Measurements from ENCODE around the gene MYADML2.
"Not testable (repeated sequence)": the region's sequence is repeated elsewhere in the genome, so short reads cannot be mapped to it uniquely, and the experiment has no call there.

The MYADML2 gene

DNA sequence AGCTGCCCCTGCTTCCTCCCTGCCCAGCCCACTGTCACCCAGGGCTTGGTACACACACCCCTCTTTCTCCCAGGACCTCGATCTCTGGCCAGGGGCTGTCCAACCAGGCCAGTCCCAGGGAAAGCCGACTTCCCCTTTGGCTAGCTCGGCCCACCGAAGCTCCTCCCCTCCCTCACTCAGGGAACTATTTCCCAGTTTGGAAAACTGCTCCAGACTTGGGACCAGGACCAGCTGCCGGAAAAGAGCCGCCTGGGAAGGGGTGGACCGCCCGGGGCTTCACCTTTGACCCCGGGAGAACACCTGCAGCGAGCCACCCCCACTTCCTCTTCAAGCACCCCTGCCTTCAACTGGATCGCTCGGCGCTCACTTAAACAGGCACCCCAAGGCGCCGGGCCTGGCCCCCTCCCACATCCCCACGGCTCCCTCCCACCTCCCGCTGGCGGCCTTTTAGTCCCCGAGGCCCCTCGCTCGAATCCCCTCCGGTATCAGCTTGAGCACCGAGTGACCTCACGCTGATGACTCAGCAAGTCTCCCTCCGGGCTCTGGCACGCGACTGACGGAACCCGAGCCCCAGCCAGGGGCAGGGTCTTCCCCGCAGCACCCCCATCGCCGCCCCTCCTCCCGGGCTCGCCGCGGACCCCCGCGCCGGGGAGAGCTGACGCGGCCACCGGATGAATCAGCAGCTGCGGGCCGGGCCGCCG lies 20.4 kb downstream of the MYADML2 start:
- peak in 1 of 2 donors; percentile 29 for DNase-seq (ENCODE audit: low read depth in 2 of 2, low spot score in 1 of 2)

DNA sequence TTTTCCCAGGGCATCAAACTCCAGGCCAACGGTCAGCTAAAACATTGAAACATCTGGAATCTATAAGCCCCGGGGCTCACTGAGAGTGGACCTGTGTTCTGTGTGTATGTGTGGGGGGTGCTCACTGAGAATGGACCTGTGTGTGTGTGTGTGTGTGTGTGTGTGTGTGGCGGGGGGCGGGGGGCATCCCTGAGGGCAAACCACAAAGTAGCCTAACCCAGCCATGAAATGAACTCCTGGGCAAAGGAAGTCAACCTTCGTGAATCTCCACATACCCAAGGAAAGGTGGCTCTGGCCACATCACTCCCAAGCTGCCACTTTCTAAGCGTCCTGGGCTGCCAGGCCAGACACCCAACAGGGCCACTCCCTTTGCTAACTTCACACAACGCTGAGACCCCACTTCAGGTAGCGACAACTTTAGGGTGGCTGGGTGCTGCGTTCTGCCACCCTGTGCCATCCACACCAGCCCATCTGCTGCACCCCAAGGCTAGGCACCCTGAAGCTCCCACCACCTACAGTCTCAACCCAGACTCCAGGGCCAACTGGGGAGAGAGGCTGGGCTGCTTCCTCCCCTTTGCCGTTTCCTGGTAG lies 21.1 kb downstream of the MYADML2 start:
- DNase-seq (ENCODE audit: low read depth in 2 of 2, low spot score in 1 of 2), result no peak

DNA sequence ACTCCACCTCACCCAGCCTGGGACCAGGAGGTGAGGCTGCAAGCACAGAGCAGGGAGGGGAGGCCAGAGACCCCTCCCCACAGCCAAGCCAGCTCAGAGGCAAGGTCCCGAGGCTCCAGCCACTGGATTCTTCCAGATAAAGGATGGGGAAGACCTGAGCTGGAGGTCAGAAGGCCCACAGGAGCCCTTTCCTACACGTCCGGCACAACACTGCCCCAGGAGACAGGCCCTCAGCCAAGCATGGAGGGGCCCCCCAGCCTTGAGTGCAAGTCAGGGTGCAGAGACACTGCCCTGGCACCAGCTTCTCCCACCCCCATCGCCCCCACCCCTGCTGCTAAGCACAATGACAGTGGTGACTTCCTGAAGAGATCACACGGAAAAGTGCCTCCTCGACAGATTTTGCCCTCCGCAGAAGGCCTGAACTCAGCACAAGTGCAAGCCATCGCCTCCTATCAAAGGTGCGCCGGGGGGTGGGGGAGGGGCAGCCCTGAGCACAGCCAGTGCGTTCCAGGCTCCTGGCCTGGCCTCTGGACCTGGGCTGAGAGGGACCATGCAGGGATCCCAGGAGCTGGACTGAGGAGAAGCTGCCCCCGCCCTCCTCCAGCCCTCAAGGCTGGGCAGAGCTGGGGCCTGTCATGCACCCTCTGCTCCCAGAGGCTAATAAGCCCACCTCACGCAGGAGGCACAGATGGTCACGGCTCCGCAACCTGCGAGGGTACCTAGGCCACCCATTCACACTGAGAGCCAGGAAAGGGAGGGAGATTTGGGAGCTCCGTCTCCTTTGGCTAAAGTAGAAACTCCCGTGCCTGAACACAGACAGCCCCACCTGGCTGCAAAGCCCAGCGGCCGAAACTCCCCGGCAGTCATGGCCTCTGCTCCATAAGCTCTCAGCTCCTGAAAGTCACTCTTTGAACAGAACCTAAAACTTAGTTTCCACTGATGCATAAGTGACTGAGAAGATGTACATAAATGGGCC lies 22.2 kb downstream of the MYADML2 start:
- no peak for DNase-seq (ENCODE audit: low read depth in 2 of 2, low spot score in 1 of 2)

DNA sequence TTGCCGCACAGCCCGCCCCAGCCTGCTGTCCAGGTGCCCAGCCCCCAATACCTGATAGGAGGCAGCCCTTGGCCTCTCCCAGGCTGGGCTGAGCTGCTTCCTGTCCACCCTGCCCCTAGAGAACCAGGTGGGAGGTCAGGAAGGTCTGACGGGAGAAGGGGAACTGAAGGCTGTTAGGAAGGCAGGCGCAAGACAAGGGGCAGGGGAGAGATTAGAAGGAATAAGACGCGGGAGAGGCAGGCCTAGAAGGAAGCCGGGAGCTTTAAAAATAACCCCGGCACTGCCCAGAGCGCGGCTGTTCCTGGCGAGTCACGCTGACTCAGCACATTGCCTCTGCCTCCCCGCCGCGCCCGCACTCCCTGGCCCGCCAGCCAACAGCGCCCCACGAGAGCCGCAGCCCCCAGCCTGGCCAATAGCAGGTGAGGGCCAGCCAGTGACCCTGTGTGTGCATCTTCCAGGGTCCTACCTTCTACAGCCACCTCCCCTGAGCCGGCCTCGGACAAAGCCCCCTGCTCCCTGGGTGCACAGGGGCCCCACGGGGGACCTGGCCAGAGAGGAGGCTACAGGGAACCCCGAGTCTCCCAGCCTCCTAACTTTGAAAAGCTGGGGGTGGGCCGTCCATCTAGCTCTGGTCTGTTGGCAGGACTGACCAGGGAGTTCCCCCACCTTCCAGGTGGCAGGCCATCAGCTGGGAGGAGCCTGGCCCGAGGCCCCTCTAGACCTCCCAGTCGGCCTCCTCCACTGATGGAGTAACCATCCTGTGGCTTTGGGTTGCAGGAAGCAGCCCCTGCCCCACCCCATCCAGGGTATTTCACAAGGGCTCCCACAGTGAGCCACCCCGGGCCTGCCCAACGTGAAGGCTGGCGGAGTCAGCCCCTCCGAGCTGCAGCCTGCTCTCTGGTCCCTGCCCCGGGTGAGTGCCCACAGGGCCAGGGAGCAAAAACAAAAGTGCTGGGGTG lies 23.5 kb downstream of the MYADML2 start:
- DNase-seq (ENCODE audit: low read depth in 2 of 2, low spot score in 1 of 2), result no peak

DNA sequence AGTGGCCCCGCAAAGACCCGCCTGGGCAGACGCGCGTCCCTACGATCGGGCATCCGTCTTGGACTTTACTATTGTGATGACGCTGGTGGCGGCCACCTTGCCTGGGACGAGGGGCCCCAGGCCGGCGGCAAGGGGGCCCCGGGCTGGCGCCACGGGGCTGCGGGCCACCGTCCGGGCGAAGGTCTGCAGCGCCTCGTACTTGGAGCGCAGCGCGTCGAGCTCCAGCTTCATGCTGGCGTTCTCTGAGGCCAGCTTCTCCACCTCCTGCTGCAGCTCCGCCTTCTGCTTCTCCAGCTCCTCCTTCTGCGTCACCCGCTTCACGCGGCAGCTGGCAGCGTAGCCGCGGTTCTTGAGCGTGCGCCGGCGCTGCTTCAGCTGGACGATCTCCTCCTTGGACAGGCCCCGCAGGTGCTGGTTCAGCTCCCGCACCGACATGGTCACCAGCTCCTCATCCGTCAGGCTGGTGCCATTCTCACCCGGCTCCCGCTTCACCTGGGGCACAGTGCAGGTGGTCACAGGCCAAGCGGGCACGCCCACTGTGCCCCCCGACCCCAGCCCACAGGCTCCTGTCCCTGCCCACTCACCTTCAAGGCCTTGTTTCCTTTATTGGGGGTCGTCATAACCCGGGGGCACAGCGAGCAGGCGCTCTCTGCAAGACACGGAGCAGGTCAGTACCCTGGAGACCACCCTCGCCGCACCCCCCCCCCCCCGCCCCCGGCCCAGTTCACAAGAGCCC lies 24.3 kb downstream of the MYADML2 start:
- no peak for DNase-seq (ENCODE audit: low read depth in 2 of 2, low spot score in 1 of 2)

DNA sequence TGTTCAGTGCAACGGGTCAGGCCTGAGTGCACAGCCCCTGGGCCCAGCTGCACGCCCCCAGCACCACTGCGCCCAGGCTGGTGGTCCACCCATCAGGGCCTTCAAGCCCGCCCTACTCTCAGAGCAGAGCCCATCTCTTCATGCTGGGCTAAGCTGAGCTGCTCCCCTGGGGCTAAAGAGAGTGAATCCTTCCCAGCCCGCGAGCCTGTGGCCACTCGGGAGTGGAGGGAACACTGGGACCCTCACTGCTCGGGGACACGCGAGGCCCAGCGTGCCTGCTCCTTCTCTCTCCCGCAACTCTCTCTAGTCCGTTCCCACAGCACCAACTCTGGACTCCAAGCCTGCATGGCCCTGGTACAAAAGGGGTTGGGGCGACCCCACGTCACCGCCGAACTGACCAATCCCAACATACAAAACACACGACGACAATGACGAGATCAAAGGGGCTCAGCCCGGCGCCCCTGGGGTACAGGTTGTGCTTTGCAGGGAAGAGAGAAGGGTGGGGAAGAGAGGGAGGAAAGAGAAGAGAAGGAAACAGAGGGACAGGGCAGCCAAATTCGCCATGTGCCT lies 25.0 kb downstream of the MYADML2 start:
- no peak for DNase-seq (ENCODE audit: low read depth in 2 of 2, low spot score in 1 of 2)

DNA sequence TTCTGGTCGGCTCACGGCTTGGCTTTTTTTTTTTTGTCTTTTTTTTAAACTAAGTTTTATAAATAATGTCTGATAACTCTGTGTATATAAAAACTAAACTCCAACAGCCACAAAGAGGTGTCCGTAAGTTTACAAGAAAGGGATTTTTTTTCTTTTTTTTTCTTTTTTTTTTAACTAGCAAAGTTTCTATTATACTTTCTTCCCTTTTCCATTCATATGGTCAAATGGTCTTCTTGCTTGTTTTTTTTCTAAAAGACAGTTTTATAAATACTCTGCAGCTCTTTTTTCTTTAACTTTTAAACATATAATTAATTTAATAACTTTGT lies 25.5 kb downstream of the MYADML2 start:
- DNase-seq (ENCODE audit: low read depth in 2 of 2, low spot score in 1 of 2), result no peak

DNA sequence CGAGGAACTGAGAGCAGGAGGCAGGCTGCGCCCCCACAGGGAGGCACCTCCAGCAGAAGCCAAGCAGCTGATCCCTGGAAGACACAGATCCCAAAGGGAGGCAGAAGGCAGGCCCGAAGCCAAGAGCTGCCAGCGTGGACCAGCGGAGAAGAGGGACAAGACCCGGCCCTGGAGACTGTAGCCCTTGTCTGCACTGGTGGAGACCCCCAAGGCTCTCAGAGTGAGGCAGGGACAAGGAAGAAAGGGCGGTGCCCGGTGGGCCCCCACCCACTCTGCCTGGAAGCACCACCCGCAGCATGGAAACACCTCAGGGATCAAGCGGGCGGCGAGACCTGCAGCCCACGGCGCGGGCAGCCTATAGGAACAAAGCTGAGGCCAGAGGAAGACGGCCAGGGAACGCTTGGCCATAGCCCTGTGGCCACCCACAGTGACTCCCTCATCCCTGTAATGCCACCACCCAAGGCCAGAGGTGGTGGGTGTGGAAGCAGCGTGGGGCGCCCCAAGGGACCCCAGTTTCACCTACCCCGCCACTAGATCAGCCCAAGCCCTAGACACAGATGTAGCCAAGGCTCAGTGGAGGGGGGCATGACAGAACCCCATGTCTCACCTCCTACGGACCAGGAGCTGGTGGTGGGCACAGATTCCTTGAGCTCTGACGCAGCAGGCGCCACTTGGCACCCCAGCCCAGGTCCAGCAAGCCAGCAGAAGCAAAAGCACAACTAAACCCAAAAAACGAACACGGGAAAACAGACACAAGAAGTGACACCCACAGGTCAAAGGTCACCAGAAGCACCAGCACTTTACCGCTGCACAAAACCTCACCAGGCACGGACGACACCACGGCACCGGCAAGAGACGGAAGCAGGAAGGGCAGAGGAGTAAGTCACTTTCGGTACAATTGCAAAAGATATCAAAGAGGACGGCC lies 26.2 kb downstream of the MYADML2 start:
- DNase-seq (ENCODE audit: low read depth in 2 of 2, low spot score in 1 of 2), result no peak

DNA sequence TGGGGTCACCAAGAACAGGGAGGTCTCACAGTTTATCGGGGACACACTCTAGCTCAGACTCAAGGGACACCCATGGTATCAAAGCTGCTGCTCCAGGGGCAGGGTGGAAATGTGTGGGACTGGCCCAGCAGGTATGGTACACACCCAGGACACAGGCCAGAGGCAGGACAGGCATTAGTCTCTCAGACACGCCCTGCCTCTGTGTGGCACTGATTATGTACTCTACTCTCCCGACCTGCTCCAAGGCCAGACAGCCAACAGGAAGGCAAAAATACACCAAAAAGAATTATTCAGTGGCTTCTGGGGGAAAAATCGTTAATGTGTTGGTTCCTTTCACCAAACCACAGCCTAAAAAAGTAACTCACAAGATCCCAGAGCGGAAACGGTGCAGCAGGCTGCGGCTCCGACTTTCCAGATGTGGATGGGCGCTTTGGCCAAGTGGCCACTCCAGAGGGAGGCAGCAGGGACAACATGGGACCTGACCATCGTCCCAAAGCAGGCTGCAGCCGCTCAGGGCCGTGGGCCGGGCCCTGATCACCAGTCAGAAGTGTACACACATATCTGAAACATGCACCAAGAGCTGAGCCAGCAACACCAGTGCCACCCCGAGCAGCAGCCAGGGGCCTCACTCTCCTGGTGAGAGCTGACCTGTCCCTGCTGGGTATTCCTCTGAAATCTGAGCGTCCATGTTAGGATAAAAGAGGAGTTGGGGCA lies 28.0 kb downstream of the MYADML2 start:
- no peak for DNase-seq (ENCODE audit: low read depth in 2 of 2, low spot score in 1 of 2)

GRCh38 chr17:81918333-81918669 lies 28.7 kb downstream of the MYADML2 start:
- not testable (repeated sequence) for DNase-seq (ENCODE audit: low read depth in 2 of 2, low spot score in 1 of 2)

DNA sequence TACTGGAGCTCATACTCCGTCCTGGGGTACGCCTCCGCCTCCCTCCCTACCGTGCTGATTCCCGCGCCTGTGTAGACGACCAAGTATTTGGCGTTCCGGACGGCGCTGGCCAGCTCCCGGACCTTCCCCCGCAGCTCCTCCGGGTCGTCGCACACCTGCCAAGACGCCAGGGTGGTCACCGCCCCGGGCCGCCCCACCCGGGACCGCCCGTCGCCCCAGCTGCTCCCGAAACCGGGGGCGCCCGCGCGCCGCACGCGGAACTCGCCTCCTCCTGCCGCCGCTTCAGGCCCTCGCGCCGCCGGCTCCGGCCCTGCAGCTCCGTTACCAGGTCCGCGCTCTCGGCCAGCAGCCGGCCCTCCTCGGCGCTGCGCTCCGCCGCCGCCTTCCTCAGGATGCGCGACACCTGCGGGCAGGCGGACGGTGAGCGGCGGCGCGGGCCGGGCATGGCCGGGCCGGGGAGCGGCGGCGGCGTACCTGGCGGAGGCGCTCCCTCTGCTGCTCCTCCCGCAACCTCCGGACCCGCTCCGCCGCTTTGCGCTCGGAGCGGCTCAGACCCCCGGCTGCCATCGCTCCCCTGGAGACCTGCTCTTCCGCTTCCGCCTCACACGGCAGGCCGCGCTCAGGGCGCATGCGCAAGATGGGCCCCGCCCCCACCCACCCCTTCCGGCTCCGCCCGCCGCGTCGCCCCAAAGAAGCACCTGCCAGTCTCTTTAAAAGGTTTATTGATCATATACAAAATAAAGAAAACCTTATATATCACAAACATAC lies 29.3 kb downstream of the MYADML2 start, which contains the start of gene SIRT7:
Gene SIRT7, minus strand, starts transcription at position 612 of the 768 bp plus-strand sequence. Its CDS starts 45 bp downstream, at position 567.
- peak; percentile 64 to 72 for DNase-seq (ENCODE audit: low read depth in 2 of 2, low spot score in 1 of 2)

DNA sequence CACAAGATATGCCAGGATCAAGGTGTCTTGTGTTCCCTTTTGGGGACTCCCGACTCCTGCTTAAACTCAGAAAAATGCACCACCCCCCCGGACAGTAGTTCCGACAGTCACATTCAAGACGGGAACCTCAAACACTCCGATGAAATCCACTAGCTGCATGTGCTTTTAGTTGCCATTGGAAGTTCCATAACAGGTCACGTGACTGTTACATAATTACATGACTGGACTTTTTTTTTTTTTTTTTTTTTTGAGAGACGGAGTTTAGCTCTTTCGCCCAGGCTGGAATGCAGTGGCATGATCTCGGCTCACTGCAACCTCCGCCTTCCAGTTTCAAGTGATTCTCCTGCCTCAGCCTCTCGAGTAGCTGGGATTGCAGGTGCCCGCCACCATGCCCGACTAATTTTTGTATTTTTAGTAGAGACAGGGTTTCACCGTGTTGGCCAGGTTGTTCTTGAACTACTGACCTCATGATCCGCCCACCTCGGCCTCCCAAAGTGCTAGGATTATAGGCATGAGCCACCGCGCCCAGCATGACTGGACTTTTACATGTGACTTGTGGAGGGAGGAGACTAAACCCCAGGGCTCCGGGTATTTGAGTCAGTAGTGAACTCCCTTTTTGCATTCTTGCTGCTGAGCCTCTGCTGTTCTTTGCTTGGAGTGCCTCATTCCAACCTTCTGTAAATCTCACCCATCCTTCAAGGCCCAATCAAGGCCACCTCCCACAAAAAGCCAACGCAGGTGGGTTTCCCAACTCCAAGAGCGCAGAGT lies 30.6 kb downstream of the MYADML2 start:
- no peak for DNase-seq (ENCODE audit: low read depth in 2 of 2, low spot score in 1 of 2)

- DNase-seq (ENCODE audit: low read depth in 2 of 2, low spot score in 1 of 2), result no peak
These were observed 31.7 kb downstream of the MYADML2 start for GRCh38 chr17:81915331-81915730.

- no peak for DNase-seq (ENCODE audit: low read depth in 2 of 2, low spot score in 1 of 2)
These were observed 32.8 kb downstream of the MYADML2 start for GRCh38 chr17:81914103-81914850.

- DNase-seq (ENCODE audit: low read depth in 2 of 2, low spot score in 1 of 2), result no peak
These were observed 33.5 kb downstream of the MYADML2 start for GRCh38 chr17:81913394-81914102.

Measured in stimulated activated CD8-positive, alpha-beta memory T cell treated with anti-CD3 and anti-CD28 coated beads, Interleukin-4, amount 100 ng/mL, for 1 hour (primary cell).